ENCODE measurements around the gene IL27RA. TPM values are rescaled to one million over a fixed set of nuclear protein-coding genes. Genes with fewer than 3 reads are reported as not detected.
A peak's percentile ranks its signal among the peaks of the same experiment; 100 is the strongest.
"Not testable (repeated sequence)": the region's sequence is repeated elsewhere in the genome, so short reads cannot be mapped to it uniquely, and the experiment has no call there.

IL27RA gene
- polyA plus RNA-seq, 3 donors: 6.5 to 7.6 (median 6.5) TPM

DNA sequence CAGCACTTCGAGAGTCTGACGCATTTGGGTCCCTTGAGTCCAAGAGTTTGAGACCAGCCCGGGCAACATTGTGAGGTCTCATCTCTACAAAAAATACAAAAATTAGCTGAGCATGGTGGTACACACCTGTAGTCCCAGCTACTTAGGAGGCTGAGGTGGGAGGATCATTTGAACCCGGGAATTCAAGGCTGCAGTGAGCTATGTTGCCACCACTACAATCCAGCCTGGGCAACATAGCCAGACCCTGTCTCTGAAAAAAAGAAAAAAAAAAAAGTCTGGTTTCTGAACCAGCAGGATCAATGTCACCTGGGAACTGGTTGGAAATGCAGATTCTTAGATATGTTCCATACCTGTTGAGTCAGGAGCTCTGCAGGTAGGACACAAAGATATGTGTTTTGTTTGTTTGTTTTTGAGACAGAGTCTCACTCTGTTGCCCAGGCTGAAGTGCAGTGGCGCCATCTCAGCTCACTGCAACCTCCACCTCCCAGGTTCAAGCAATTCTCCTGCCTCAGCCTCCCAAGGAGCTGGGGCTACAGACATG, 4.8 kb upstream of the IL27RA start:
- not testable (repeated sequence) for DNase-seq

DNA sequence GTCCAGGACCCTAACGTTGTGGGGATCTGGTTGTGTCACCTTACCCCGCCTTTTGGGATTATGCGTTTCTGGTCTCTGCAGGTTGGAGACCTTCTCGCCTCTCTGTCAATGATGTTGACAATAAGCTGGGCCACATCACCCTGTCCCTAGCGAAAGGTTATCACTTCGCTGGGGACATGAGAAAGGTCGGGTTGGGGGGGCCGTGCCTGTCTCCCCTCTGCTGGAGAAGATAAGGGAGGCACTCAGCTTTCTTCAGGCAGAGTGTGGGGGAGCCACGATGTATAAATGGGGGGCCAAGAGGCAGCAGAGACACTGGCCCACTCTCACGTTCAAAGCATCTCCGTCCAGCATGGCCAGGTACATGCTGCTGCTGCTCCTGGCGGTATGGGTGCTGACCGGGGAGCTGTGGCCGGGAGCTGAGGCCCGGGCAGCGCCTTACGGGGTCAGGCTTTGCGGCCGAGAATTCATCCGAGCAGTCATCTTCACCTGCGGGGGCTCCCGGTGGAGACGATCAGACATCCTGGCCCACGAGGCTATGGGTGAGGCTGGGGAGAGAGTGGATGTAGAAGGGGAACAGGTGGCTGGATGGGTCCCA, 3.6 kb upstream of the IL27RA start, which contains the start of gene RLN3:
TSS of gene RLN3 (plus strand) at position 293 of the 595 bp plus-strand sequence. CDS start at position 350, 57 bp downstream.
- no peak for DNase-seq

DNA sequence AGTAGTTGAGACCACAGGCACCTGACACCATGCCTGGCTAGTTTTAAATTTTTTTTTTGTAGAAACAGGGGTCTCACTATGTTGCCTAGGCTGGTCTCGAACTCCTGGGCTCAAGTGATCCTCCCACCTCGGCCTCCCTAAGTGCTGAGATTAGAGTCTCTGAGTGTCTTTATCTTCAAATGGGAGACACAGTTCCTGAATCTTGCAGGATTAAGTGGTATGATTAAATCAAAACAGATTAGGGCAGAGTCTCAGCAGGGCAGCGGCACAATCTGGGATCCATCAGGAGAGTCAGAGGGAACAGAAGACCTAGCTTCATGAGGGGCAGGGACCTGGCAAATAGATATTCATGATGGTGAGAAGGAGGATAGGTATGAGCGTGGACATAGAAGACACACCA, 2.7 kb upstream of the IL27RA start:
- DNase-seq: no peak

DNA sequence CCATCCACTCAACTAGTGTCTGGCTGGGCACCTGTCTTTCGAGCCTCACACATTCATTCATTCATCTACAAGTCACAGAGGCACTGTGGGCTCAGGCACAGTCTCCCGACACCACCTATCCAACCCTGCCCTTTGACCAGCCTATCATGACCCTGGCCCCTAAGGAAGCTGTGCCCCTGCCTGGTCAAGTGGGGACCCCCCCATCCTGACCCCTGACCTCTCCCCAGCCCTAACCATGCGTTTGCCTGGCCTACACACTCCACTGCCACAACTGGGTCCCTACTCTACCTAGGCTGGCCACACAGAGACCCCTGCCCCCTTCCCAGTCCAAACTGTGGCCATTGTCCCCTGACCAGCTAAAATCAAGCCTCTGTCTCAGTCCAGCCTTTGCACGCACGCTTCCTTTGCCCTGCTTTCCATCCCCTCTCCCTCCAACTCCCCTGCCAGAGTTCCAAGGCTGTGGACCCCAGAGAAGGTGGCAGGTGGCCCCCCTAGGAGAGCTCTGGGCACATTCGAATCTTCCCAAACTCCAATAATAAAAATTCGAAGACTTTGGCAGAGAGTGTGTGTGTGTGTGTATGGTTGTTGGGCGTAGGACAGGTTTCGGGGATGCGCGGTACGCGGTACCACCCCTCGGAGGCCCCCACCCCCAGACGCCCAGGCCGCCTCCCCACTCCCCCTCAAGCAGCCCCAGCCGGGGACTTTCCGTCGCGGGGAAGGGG, 404 bp upstream of the IL27RA start:
- no peak for DNase-seq

DNA sequence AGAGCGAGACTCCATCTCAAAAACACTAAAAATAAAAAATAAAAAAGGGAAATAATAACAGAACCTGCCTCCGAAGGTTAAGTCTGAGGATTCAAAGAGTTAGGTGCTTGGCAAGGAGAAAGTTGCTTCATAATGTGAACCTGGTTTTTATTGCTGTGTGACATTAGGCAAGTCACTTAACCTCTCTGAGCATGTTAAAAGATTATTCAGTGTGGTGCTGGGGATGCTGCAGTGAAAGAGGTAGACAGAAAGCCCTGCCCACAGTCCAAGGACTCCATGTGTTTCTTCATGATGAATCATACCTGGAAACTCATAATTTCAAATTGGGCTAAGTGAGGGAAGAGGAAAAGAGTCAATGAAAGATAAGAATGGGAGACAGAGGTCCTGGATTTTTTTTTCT, 2.4 kb downstream of the IL27RA start:
- no peak for DNase-seq

DNA sequence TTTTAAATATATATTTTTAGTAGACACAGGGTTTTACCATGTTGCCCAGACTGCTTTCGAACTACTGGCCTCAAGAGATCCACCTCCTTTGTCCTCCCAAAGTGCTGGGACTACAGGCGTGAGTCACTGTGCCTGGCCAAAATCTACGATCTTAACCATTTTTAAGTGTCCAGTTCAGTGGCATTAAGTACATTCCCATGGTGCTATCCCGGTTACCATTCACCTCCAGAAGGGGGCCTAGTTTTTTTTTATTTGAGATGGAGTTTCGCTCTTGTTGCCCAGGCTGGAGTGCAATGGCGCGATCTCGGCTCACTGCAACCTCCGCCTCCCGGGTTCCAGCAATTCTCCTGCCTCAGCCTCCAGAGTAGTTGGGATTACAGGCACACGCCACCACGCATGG, 3.6 kb downstream of the IL27RA start:
- not testable (repeated sequence) for DNase-seq

DNA sequence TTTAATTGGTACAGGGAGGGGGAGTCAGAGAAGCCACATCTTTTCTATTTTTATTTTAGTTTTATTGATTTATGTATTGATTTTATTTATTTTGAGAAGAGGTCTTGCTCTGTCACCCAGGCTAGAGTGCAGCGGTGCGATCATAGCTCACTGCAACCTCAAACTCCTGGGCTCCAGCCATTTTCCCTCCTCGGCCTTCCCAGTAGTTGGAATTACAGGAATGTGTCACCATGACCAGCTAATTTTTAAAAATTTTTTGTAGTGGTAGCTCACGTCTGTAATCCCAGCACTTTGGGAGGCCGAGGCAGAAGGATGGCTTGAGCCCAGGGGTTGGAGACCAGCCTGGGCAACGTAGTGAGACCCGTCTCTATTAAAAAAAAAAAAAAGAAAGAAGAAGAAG, 4.1 kb downstream of the IL27RA start:
- DNase-seq: no peak

DNA sequence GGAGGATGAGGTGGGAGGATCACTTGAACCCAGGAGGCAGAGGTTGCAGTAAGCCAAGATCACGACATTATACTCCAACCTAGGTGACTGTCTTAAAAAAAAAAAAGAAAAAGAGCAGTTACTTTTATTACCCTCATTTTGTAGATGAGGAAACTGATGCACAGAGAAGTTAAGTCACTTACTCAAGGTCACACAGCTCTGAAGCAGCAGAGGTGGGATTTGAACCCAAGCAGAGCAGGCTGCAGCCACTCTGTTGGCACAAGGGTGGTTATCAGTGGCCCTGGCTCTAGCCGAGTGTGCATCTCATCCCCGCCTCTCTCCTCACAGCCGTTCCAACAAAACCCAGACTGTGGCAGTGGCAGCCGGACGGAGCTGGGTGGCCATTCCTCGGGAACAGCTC, 7.6 kb downstream of the IL27RA start:
- DNase-seq: no peak

DNA sequence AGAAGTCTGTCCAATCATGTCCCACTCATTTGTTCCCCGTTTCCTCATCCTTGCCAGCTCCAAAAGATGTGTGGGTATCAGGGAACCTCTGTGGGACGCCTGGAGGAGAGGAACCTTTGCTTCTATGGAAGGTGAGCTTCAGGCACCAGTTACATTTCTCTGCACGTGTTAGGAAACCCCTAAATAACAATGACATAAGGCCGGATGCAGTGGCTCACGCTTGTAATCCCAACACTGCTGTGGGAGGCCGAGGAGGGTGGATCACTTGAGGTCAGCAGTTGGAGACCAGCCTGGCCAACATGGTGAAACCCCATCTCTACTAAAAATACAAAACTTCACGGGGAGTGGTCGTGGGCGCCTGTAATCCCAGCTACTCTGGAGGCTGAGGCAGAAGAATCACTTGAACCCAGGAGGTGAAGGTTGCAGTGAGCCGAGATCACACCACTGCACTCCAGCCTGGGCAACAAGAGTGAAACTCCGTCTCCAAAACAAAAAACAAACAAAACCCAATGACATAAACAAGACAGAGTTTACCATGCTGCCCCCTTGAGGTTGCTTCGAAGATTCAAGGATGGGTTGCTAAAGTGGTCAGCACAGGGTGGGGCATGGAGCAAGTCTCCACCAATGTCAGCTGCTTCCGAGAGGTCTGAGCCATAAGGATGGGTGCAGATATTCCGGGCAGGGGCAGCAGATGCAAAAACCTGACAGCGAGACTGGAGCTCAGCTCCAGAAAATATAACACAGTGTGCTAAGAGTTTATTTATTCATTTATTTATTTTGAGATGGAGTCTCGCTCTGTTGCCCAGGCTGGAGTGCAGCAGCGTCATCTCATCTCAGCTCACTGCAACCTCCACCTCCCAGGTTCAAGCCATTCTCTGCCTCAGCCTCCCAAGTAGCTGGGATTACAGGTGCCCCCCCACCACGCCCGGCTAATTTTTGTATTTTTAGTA, 11.4 kb downstream of the IL27RA start:
- DNase-seq: peak; percentile 85

DNA sequence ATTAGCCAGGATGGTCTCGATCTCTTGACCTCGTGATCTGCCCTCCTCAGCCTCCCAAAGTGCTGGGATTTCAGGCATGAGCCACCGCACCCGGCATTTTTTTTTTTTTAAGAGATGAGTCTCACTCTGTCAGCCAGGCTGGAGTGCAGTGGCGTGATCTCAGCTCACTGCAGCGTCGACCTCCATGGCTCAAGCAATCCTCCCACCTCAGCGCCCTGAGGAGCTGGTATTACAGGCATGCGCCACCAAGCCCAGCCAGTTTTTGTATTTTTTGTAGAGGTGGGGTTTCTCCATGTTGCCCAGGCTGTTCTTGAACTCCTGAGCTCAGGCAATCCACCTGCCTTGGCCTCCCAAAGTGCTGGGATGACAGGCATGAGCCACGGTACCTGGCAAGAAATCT, 16.3 kb downstream of the IL27RA start:
- not testable (repeated sequence) for DNase-seq

DNA sequence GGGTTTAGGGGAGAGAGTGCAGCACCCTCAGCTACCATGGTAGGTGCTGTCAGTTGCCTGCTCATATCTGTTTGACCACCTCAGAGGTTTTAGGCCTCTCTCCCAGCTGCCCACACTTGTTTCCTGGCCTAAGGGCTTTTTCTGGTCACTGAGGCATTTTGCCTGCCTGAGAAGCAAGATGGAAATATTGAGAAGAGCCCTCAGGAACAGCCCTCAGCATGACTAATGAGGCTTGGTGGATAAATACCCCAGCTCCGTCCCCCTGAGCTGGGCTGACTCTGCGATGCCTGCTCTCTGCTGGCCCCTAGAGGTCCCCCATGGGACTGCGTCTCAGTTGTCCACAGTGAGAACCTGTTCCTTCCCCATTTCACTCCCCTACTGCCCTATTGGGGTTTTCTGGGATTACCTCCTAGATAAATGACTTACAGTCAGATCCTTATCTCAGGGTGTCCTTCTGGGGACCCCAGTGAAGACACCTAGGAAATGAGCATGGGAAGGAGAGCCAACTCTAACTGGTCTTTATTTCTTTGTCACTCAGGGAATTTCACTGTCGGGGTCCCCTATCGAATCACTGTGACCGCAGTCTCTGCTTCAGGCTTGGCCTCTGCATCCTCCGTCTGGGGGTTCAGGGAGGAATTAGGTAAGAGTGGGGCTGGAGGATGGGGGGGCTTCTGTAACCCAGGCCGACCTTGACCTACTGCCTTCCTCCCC, 17.0 kb downstream of the IL27RA start:
- no peak for DNase-seq

DNA sequence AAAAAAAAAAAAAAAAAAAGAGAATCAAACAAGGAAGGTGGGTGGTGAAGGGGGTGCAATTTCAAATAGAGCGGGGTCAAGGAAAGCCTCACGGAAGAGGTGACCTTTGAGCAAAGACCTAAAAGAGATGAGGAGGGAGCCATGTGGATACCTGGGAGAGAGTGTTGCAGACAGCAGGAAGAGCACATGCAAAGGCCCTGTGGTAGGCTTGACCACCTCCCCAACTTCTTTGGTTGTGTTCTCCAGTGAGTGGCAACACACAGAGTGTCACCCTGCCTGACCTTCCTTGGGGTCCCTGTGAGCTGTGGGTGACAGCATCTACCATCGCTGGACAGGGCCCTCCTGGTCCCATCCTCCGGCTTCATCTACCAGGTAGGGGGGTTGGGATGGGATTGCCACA, 18.9 kb downstream of the IL27RA start:
- no peak for DNase-seq

DNA sequence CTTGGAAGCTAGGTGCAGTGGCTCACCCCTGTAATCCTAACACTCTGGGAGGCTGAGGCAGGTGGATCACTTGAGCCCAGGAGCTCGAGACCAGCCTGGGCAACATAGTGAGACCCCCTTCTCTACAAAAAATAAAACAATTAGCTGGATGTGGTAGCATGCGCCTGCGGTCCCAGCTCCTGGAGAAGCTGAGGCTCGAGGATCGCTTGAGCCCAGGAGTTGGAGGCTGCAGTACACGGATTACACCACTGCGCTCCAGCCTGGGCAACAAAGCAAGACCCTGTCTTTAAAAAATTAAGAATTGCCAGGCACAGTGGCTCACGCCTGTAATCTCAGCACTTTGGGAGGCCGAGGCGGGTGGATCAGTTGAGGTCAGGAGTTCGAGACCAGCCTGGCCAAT, 19.4 kb downstream of the IL27RA start:
- DNase-seq: not testable (repeated sequence)

DNA sequence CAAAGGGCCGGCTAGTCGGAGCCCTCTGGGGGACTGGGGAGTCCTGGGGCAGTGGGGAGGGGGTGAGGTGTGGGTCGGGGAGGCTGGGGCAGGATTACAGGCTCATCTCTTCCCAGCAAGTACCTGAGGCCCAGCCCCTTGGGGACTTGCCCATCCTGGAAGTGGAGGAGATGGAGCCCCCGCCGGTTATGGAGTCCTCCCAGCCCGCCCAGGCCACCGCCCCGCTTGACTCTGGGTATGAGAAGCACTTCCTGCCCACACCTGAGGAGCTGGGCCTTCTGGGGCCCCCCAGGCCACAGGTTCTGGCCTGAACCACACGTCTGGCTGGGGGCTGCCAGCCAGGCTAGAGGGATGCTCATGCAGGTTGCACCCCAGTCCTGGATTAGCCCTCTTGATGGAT, 20.4 kb downstream of the IL27RA start:
- no peak for DNase-seq

DNA sequence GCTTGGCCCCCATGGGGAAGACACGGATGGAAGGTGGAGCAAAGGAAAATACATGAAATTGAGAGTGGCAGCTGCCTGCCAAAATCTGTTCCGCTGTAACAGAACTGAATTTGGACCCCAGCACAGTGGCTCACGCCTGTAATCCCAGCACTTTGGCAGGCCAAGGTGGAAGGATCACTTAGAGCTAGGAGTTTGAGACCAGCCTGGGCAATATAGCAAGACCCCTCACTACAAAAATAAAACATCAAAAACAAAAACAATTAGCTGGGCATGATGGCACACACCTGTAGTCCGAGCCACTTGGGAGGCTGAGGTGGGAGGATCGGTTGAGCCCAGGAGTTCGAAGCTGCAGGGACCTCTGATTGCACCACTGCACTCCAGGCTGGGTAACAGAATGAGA, 20.9 kb downstream of the IL27RA start:
- no peak for DNase-seq

DNA sequence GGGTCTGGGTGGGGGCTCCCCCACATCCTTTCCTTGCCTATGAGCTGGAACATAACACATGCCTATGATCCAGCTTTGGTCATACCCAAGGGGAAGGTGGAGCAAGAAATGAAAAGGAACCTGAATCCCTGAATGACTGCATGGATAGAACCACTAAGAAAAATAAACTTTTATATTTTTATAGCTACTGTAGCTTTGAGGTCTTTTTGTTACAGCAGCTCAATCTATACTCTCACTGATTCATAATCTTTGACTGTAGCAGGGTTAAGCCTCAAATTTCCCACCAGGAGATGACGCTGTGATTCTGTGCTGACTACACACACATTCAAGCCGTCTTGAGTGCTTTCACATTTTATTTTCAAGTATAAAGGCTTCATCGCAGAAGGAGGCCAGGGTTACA, 21.5 kb downstream of the IL27RA start:
- DNase-seq: no peak

DNA sequence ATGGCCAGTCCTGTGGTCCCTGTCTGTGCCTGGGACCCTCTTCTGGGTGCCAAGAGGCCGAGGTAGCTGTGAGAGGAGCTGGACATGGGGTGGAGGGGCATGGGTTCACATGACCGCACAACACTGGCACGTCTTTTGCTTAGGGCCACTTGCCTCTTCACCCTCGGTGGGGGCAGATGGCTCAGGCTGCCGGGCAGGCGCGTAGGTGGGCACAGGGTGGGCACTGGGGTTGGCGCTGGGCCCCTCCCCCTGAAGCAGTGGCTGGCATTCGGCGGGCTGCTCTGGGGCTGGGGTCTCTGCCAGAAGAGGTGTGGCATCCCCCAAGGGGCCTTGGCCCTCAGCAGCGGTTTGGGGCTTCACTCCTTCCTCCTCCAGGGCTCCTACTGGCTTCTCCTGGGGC, 21.9 kb downstream of the IL27RA start:
- DNase-seq: no peak

DNA sequence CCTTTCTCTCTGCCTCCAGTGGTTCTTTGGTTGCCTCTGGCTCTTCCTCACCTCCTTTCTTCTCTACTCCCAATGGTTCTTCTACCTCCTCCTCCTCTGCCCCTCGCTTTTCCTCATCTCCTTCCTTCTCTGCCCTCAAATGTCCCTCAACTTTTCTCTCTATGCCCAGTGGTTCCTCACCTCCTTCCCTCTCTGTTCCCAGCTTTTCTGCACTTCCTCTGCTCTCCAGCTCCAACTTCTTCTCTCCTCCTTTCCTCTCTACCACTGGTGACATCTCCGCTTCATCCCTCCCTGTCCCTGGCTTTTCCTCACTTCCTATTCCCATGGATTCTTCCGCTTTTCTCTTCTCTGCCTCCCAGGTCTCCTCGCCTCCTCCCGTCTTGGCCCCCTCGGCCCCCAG, 22.5 kb downstream of the IL27RA start:
- DNase-seq: no peak

DNA sequence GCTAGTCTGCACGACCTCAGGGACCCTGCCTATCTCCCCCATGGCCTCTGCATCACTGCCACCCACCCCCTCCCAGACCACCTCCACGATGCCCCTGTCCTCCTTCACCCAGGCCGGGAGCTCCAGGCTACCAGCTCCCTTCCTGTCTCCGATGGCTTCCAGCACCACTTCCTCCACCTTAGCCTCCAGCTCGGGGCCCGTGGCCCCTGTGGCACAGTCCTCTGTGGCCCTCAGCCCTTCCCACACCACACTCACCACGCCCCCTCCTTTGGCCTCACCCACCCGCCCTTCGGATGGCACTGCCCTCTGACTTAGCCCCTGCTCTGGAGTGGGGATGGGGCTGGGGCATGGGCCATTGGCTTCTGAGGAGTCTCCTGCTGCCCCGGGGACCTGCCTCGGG, 23.2 kb downstream of the IL27RA start:
- DNase-seq: no peak

DNA sequence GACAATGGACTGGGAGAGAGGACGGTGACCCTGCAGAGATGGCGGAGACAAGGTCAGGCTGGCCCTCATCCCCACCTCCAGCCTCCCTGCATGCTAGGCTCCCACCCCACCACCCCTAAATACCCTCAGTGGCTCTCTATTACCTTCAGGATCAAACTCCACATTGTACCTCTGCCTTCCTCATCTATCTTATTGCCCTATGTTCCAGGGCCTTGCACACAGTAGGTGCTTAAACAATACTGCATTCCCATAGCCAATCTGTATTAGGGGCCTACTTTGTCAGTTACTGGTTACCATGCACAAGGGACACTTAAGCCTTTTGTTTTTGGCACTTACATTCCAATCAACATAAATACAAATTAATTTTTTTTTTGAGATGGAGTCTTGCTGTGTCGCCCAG, 23.8 kb downstream of the IL27RA start:
- no peak for DNase-seq

DNA sequence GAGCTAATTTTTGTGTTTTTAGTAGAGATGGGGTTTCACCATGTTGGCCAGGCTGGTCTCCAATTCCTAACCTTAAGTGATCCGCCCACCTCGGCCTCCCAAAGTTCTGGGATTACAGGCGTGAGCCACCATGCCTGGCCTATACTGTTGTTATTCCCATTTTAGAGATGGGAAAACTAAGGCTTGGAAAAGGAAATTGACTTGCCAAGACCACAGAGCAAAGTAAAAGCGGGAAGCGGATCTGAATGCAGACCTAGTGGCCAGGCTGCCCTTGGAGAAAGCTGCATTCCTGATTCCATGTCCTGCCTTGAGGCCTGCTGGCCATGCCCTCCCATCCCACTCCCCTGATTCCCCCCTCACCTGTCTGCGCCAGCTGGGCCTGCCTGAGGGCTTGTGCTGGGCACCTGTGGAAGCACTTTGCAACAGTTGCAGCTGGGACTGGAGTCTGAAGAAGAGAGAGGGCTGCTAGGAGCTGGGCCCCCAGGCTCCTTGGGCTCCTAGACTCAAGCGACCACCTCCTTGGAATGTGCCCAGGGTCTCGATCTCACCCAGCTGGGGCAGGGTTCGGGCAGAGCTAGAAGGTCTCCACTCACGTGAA, 24.6 kb downstream of the IL27RA start:
- no peak for DNase-seq

Measured in renal pelvis (tissue), 4 donors.